ENCODE results near the gene ITIH1. TPM values are rescaled to one million over a fixed set of nuclear protein-coding genes. Genes with fewer than 3 reads are reported as not detected.

Gene ITIH1
- total RNA-seq, 1 experiment from 2014 or later = not detected

GRCh38 chr3:52817860-52818259 is 40.5 kb downstream of the ITIH1 start:
- H3K79me1 ChIP-seq (ENCODE audit: insufficient read depth, low read depth, low read length, poor library complexity, severe bottlenecking) = no peaks in the 10 kb centered on the region
- Mint-ChIP-seq H3K36me3 (ENCODE audit: insufficient read depth in 1 of 3, low read depth in 3 of 3) (no peaks in the 10 kb centered on the region; a peak in 1 of 7 replicates), H3K9me3 (no peaks in the 10 kb centered on the region), H3K4me1 (peaks cover 12 to 14% of the 10 kb centered on the region in 2 experiments), H3K27ac (no peak overlapping the region; a peak in 1 of 7 replicates), H3K27me3 (ENCODE audit: low read depth) (peaks cover 2% of the 10 kb centered on the region; the same call in 1 of the 2 replicates), H3K4me3 (no peak overlapping the region)
- no peak overlapping the region for H3K4ac ChIP-seq (ENCODE audit: low read depth, low read length)
- no peak overlapping the region for H3K9ac ChIP-seq (ENCODE audit: extremely low read depth, insufficient read length, low read length)
- no peak overlapping the region for H2AK5ac ChIP-seq (ENCODE audit: insufficient read length, low read length)
- DNase-seq = no peak
- H2BK12ac ChIP-seq (ENCODE audit: insufficient read length, low read depth, low read length) = no peak overlapping the region
- H3K4me1 ChIP-seq (ENCODE audit: insufficient read depth, low read length) = 0 out of 2 replicates have a peak, but pooled peaks cover 4% of the 10 kb centered on the region
- H3K23me2 ChIP-seq (ENCODE audit: insufficient read length, low read depth, low read length, poor library complexity, severe bottlenecking) = no peaks in the 10 kb centered on the region
- no peak overlapping the region for H3K4me2 ChIP-seq (ENCODE audit: insufficient read depth, insufficient read length, low read length)
- H2BK120ac ChIP-seq (ENCODE audit: low read depth, low read length, poor library complexity, severe bottlenecking) = no peak overlapping the region
- H2BK15ac ChIP-seq (ENCODE audit: low read depth, low read length) = no peak overlapping the region
- no peaks in the 10 kb centered on the region for H3K79me2 ChIP-seq (ENCODE audit: insufficient read depth, low read length)
- no peaks in the 10 kb centered on the region for H3K27me3 ChIP-seq (ENCODE audit: insufficient read depth, low read length)
- no peak overlapping the region for H4K91ac ChIP-seq (ENCODE audit: insufficient read length, low read depth, low read length)
- no peak overlapping the region for H3T11ph ChIP-seq (ENCODE audit: low read length)
- no peak overlapping the region for H3K23ac ChIP-seq (ENCODE audit: insufficient read length, low read depth, low read length)
- no CpG with 5 or more reads among the region's 7 CpGs for WGBS (ENCODE audit: extremely low coverage, insufficient read length, low lambda C conversion rate)
- no peak for TF ChIP-seq CTCF (conservative IDR thresholded peaks at IDR 0.05)
- no peak overlapping the region; the same call in 1 of the 2 replicates for H3K14ac ChIP-seq (ENCODE audit: insufficient read depth, low read length)
- no peak overlapping the region for H3K27ac ChIP-seq (ENCODE audit: insufficient read length, low read depth, low read length)
- H3K9me3 ChIP-seq (ENCODE audit: control insufficient read depth, low read depth, low read length) = no peaks in the 10 kb centered on the region
- no peaks in the 10 kb centered on the region for H4K20me1 ChIP-seq (ENCODE audit: control insufficient read depth, insufficient read depth, insufficient read length)
- H2BK20ac ChIP-seq (ENCODE audit: low read depth, low read length, poor library complexity, severe bottlenecking) = no peak overlapping the region
- no peak overlapping the region for H2BK5ac ChIP-seq (ENCODE audit: insufficient read length, low read length)
- H4K8ac ChIP-seq (replicated peaks; ENCODE audit: insufficient read length, low read depth, low read length) = no peak overlapping the region
- H3K56ac ChIP-seq (ENCODE audit: insufficient read length, low read depth, low read length) = no peak overlapping the region
- H3K18ac ChIP-seq (ENCODE audit: insufficient read length, low read depth, low read length) = no peak overlapping the region
- H2AFZ ChIP-seq (ENCODE audit: low read length) = no peak overlapping the region
- H4K5ac ChIP-seq (ENCODE audit: insufficient read length, low read depth, low read length) = no peak overlapping the region
